GM23338 (cell line): Measurements from ENCODE around the gene MATN1. TPM values are rescaled to one million over a fixed set of nuclear protein-coding genes. Genes with fewer than 3 reads are reported as not detected.

Experiments
- ATAC-seq: fragments of 200-7000 bp; cut with Tn5 transposase; 3 replicates; pipeline ENCODE4 v1.9.1; 2020
- DNase-seq: peaks from one replicate; pipeline ENCODE4 v3.0.0-alpha.2; 2015; ENCODE audit warnings: low spot score
- H2AFZ ChIP-seq: fragments of 200-600 bp; sonication (generic); 2 replicates; pipeline ENCODE4 v1.8.0; 2016; ENCODE audit warnings: antibody characterized with exemption, mild to moderate bottlenecking, moderate library complexity
- H3F3A ChIP-seq: fragments of 200-600 bp; sonication (generic); replicated peaks from 2 replicates; pipeline ENCODE4 v1.8.0; 2017; ENCODE audit warnings: antibody characterized with exemption, mixed run types, low read depth
- H3K27ac ChIP-seq: fragments of 200-600 bp; sonication (generic); 2 replicates; pipeline ENCODE4 v1.6.1; 2016; ENCODE audit warnings: low read depth
- H3K27me3 ChIP-seq: fragments of 200-600 bp; sonication (generic); 2 replicates; pipeline ENCODE4 v1.8.0; 2016; ENCODE audit warnings: mild to moderate bottlenecking, mixed run types, moderate library complexity; ENCODE audit not compliant: insufficient read depth
- H3K36me3 ChIP-seq: fragments of 200-600 bp; sonication (generic); 2 replicates; pipeline ENCODE4 v1.8.0; 2016; ENCODE audit warnings: mild to moderate bottlenecking; ENCODE audit not compliant: insufficient read depth
- H3K4me1 ChIP-seq: fragments of 200-600 bp; sonication (generic); 2 replicates; pipeline ENCODE4 v1.8.0; 2016; ENCODE audit warnings: mild to moderate bottlenecking, moderate library complexity; ENCODE audit not compliant: insufficient read depth
- H3K4me2 ChIP-seq: fragments of 200-600 bp; sonication (generic); 2 replicates; pipeline ENCODE4 v1.7.1; 2017; ENCODE audit warnings: mixed run types
- H3K4me3 ChIP-seq: fragments of 200-600 bp; sonication (generic); 2 replicates; pipeline ENCODE4 v1.6.1; 2016; ENCODE audit warnings: mixed run types
- H3K79me2 ChIP-seq: fragments of 200-600 bp; sonication (generic); replicated peaks from 2 replicates; pipeline ENCODE4 v1.8.0; 2017; ENCODE audit warnings: mild to moderate bottlenecking; ENCODE audit not compliant: insufficient read depth
- H3K9me2 ChIP-seq: fragments of 200-600 bp; sonication (generic); 2 replicates; pipeline ENCODE4 v1.8.0; 2017; ENCODE audit not compliant: insufficient read depth
- H4K20me1 ChIP-seq: fragments of 200-600 bp; sonication (generic); replicated peaks from 2 replicates; pipeline ENCODE4 v1.8.0; 2017; ENCODE audit warnings: mild to moderate bottlenecking; ENCODE audit not compliant: insufficient read depth
- H3K27ac Mint-ChIP-seq: 2 replicates; pipeline ENCODE4 v1.8.0; 2020; ENCODE audit warnings: inconsistent platforms, mild to moderate bottlenecking, moderate library complexity, mixed read lengths
- H3K27me3 Mint-ChIP-seq: 3 replicates; pipeline ENCODE4 v1.8.0; 2022; ENCODE audit warnings: low read depth, mild to moderate bottlenecking, moderate library complexity, mixed read lengths, inconsistent platforms; ENCODE audit not compliant: insufficient read depth, poor library complexity
- H3K36me3 Mint-ChIP-seq: 3 replicates; pipeline ENCODE4 v1.8.0; 2021; ENCODE audit warnings: low read depth, mild to moderate bottlenecking, inconsistent platforms, moderate library complexity, mixed read lengths
- H3K4me1 Mint-ChIP-seq: 3 replicates; pipeline ENCODE4 v1.8.0; 2020; ENCODE audit warnings: mild to moderate bottlenecking, inconsistent platforms, mixed read lengths
- H3K4me3 Mint-ChIP-seq: 3 replicates; pipeline ENCODE4 v1.8.0; 2021; ENCODE audit warnings: moderate library complexity, mild to moderate bottlenecking, inconsistent platforms, mixed read lengths
- H3K9me3 Mint-ChIP-seq: 3 replicates; pipeline ENCODE4 v1.8.0; 2020; ENCODE audit warnings: moderate library complexity, mild to moderate bottlenecking, inconsistent platforms, mixed read lengths
- CREB1 ChIP-seq: fragments of 250-450 bp; sonication (Bioruptor Pico); IDR thresholded peaks from 2 replicates; pipeline ENCODE4 v1.5.0; 2020; ENCODE audit warnings: low read depth, mild to moderate bottlenecking, moderate library complexity
- CTCF ChIP-seq, 2 experiments: fragments of 200-600 bp in 1 of 2; sonication (generic) in 1 of 2; conservative IDR thresholded peaks; 2 replicates each; pipeline versions ENCODE4 v1.5.1 to v1.6.1; 2016 to 2017; ENCODE audit warnings: antibody characterized with exemption in 2 of 2, low read depth in 2 of 2, mild to moderate bottlenecking in 2 of 2, moderate library complexity in 1 of 2
- EZH2 ChIP-seq: fragments of 200-600 bp; sonication (generic); IDR thresholded peaks from one replicate; pipeline ENCODE4 v1.8.0; 2017; ENCODE audit warnings: antibody characterized with exemption, mild to moderate bottlenecking, low read depth; ENCODE audit not compliant: unreplicated experiment
- EZH2phosphoT487 ChIP-seq: fragments of 200-600 bp; sonication (generic); IDR thresholded peaks from one replicate; pipeline ENCODE4 v1.8.1; 2018; ENCODE audit warnings: antibody characterized with exemption; ENCODE audit not compliant: unreplicated experiment
- JUNB ChIP-seq: IDR thresholded peaks from one replicate; pipeline ENCODE4 v1.6.1; 2016; ENCODE audit warnings: antibody characterized with exemption; ENCODE audit not compliant: unreplicated experiment
- NANOG ChIP-seq: IDR thresholded peaks from 2 replicates; pipeline ENCODE4 v1.6.1; 2016; ENCODE audit warnings: antibody characterized with exemption, borderline replicate concordance
- POLR2AphosphoS5 ChIP-seq: IDR thresholded peaks from 2 replicates; pipeline ENCODE4 v1.6.1; 2016; ENCODE audit warnings: antibody characterized with exemption, low read depth
- REST ChIP-seq: IDR thresholded peaks from one replicate; pipeline ENCODE4 v1.6.1; 2018; ENCODE audit warnings: antibody characterized with exemption; ENCODE audit not compliant: unreplicated experiment
- STAT1 ChIP-seq: IDR thresholded peaks from one replicate; pipeline ENCODE4 v1.6.1; 2016; ENCODE audit warnings: antibody characterized with exemption; ENCODE audit not compliant: unreplicated experiment
- ZNF114 ChIP-seq: fragments of 250-450 bp; sonication (Bioruptor Pico); IDR thresholded peaks from 2 replicates; pipeline ENCODE4 v1.5.0; 2020; ENCODE audit warnings: mild to moderate bottlenecking, moderate library complexity
- ZNF331 ChIP-seq: fragments of 250-450 bp; sonication (Bioruptor Pico); IDR thresholded peaks from 2 replicates; pipeline ENCODE4 v1.5.0; 2020; ENCODE audit warnings: low read depth, mild to moderate bottlenecking, moderate library complexity
- polyA plus RNA-seq: library from polyadenylated mRNA; unstranded; fragments of >200 nt; fragmentation: Nextera tagmentation; extraction: Ambion mirVana; gene quantifications from 2 replicates; pipeline ENCODE4 v1.2.1, GENCODE V29; 2016
- total RNA-seq: library from RNA; depleted of rRNA; stranded (reverse); fragments of >200 nt; shearing (Covaris generic); gene quantifications from 2 replicates; pipeline ENCODE4 v1.2.3, GENCODE V29; 2014
- TF ChIP-seq, protein P1 (sequence below): IDR thresholded peaks from 2 replicates; pipeline ENCODE4 v1.6.1; 2016; ENCODE audit warnings: antibody characterized with exemption
- TF ChIP-seq, protein P2 (sequence below): fragments of 250-450 bp; sonication (Bioruptor Pico); IDR thresholded peaks from 2 replicates; pipeline ENCODE4 v1.5.0; 2020; ENCODE audit warnings: mild to moderate bottlenecking, moderate library complexity

Gene MATN1
- total and polyA plus RNA-seq, 2 experiments from 2014 or later = 0.08 to 0.31 TPM

GRCh38 chr1:30680879-30681278 lies 42.5 kb downstream of the MATN1 start:
- H3K9me2 ChIP-seq = no peaks in the 10 kb centered on the region
- H3K27ac Mint-ChIP-seq = no peak overlapping the region
- H3K79me2 ChIP-seq = no peaks in the 10 kb centered on the region
- H2AFZ ChIP-seq = no peak overlapping the region
- no peak overlapping the region for H3K4me3 Mint-ChIP-seq
- H3K4me1 Mint-ChIP-seq = peaks cover 3% of the 10 kb centered on the region; the same call in 2 of the 3 replicates
- peaks cover 10% of the 10 kb centered on the region; the same call in 1 of the 2 replicates for H3K4me1 ChIP-seq
- peaks cover 5% of the 10 kb centered on the region; the same call in 1 of the 2 replicates for H3K27me3 ChIP-seq
- no peak for ATAC-seq
- H3K9me3 Mint-ChIP-seq = peaks cover 29% of the 10 kb centered on the region
- H3K4me2 ChIP-seq = no peak overlapping the region
- no peaks in the 10 kb centered on the region for H3K36me3 ChIP-seq
- H3K4me3 ChIP-seq = no peak overlapping the region
- no peak for DNase-seq
- peaks cover 9% of the 10 kb centered on the region; the same call in 1 of the 3 replicates for H3K36me3 Mint-ChIP-seq
- H3F3A ChIP-seq = no peaks in the 10 kb centered on the region; the same call in 1 of the 2 replicates
- no peak overlapping the region for H3K27ac ChIP-seq
- no peak for TF ChIP-seq ZNF331
- TF ChIP-seq STAT1 = no peak
- TF ChIP-seq EZH2phosphoT487 = no peak
- no peak for TF ChIP-seq JUNB
- TF ChIP-seq ZNF114 (CRISPR knock-in tag) = no peak
- TF ChIP-seq CTCF (conservative IDR thresholded peaks at IDR 0.05; ENCODE audit: low read depth in 2 of 2) = no peak
- TF ChIP-seq POLR2AphosphoS5 = no peak
- TF ChIP-seq REST = no peak
- no peak for TF ChIP-seq EZH2
- TF ChIP-seq, protein P1, sequence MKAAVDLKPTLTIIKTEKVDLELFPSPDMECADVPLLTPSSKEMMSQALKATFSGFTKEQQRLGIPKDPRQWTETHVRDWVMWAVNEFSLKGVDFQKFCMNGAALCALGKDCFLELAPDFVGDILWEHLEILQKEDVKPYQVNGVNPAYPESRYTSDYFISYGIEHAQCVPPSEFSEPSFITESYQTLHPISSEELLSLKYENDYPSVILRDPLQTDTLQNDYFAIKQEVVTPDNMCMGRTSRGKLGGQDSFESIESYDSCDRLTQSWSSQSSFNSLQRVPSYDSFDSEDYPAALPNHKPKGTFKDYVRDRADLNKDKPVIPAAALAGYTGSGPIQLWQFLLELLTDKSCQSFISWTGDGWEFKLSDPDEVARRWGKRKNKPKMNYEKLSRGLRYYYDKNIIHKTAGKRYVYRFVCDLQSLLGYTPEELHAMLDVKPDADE = no peak
- TF ChIP-seq, protein P2, sequence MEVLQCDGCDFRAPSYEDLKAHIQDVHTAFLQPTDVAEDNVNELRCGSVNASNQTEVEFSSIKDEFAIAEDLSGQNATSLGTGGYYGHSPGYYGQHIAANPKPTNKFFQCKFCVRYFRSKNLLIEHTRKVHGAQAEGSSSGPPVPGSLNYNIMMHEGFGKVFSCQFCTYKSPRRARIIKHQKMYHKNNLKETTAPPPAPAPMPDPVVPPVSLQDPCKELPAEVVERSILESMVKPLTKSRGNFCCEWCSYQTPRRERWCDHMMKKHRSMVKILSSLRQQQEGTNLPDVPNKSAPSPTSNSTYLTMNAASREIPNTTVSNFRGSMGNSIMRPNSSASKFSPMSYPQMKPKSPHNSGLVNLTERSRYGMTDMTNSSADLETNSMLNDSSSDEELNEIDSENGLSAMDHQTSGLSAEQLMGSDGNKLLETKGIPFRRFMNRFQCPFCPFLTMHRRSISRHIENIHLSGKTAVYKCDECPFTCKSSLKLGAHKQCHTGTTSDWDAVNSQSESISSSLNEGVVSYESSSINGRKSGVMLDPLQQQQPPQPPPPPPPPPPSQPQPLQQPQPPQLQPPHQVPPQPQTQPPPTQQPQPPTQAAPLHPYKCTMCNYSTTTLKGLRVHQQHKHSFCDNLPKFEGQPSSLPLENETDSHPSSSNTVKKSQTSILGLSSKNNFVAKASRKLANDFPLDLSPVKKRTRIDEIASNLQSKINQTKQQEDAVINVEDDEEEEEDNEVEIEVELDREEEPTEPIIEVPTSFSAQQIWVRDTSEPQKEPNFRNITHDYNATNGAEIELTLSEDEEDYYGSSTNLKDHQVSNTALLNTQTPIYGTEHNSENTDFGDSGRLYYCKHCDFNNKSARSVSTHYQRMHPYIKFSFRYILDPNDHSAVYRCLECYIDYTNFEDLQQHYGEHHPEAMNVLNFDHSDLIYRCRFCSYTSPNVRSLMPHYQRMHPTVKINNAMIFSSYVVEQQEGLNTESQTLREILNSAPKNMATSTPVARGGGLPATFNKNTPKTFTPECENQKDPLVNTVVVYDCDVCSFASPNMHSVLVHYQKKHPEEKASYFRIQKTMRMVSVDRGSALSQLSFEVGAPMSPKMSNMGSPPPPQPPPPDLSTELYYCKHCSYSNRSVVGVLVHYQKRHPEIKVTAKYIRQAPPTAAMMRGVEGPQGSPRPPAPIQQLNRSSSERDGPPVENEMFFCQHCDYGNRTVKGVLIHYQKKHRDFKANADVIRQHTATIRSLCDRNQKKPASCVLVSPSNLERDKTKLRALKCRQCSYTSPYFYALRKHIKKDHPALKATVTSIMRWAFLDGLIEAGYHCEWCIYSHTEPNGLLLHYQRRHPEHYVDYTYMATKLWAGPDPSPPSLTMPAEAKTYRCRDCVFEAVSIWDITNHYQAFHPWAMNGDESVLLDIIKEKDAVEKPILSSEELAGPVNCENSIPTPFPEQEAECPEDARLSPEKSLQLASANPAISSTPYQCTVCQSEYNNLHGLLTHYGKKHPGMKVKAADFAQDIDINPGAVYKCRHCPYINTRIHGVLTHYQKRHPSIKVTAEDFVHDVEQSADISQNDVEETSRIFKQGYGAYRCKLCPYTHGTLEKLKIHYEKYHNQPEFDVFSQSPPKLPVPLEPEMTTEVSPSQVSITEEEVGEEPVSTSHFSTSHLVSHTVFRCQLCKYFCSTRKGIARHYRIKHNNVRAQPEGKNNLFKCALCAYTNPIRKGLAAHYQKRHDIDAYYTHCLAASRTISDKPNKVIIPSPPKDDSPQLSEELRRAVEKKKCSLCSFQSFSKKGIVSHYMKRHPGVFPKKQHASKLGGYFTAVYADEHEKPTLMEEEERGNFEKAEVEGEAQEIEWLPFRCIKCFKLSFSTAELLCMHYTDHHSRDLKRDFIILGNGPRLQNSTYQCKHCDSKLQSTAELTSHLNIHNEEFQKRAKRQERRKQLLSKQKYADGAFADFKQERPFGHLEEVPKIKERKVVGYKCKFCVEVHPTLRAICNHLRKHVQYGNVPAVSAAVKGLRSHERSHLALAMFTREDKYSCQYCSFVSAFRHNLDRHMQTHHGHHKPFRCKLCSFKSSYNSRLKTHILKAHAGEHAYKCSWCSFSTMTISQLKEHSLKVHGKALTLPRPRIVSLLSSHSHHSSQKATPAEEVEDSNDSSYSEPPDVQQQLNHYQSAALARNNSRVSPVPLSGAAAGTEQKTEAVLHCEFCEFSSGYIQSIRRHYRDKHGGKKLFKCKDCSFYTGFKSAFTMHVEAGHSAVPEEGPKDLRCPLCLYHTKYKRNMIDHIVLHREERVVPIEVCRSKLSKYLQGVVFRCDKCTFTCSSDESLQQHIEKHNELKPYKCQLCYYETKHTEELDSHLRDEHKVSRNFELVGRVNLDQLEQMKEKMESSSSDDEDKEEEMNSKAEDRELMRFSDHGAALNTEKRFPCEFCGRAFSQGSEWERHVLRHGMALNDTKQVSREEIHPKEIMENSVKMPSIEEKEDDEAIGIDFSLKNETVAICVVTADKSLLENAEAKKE = no peak
- TF ChIP-seq CREB1 (CRISPR knock-in tag) = no peak
- no peak for TF ChIP-seq NANOG
- no peaks in the 10 kb centered on the region for H4K20me1 ChIP-seq
- peaks cover 15% of the 10 kb centered on the region for H3K27me3 Mint-ChIP-seq
